Natural killer cell treated with Interleukin-12 subunit alpha and Interleukin-12 subunit beta and Interleukin-15 and Interleukin-18, amount 100 ng/mL, for 72 hours (primary cell): Measurements from ENCODE around the gene MARCHF10. TPM values are rescaled to one million over a fixed set of nuclear protein-coding genes. Genes with fewer than 3 reads are reported as not detected.

Experiments
- ATAC-seq, 2 donors: fragments of 150-1000 bp; cut with Tn5 transposase in 1 of 2; sonication (Bioruptor Pico), chemical (Tn5 transposase) in 1 of 2; 2 replicates each; pipeline ENCODE4 v1.10.0; 2021
- DNase-seq: peaks from one replicate; pipeline ENCODE4 v3.0.0; 2022; ENCODE audit warnings: low spot score
- H3K27ac Mint-ChIP-seq, 2 donors: 1 replicate in 1 of 2; 2 replicates in 1 of 2; pipeline ENCODE4 v1.8.0; 2022; ENCODE audit warnings: mixed read lengths in 2 of 2, mild to moderate bottlenecking in 1 of 2, moderate library complexity in 1 of 2
- H3K27me3 Mint-ChIP-seq, 2 donors: 1 replicate in 1 of 2; 2 replicates in 1 of 2; pipeline ENCODE4 v1.8.0; 2022; ENCODE audit warnings: mixed read lengths in 2 of 2
- H3K36me3 Mint-ChIP-seq: one replicate; pipeline ENCODE4 v1.8.0; 2022; ENCODE audit warnings: mixed read lengths
- H3K4me1 Mint-ChIP-seq, 2 donors: 1 replicate in 1 of 2; 2 replicates in 1 of 2; pipeline ENCODE4 v1.8.0; 2022; ENCODE audit warnings: low read depth in 2 of 2, mixed read lengths in 2 of 2, mild to moderate bottlenecking in 1 of 2
- H3K4me3 Mint-ChIP-seq: one replicate; pipeline ENCODE4 v1.8.0; 2022; ENCODE audit warnings: mixed read lengths
- H3K9me3 Mint-ChIP-seq: 2 replicates; pipeline ENCODE4 v1.8.0; 2022; ENCODE audit warnings: mixed read lengths
- total RNA-seq, 2 donors: library from RNA; stranded (reverse); gene quantifications; one replicate each; pipeline ENCODE4 v1.2.3, GENCODE V29; 2022

The MARCHF10 gene
- total RNA-seq, 2 donors from 2014 or later = not detected

- H3K4me1 Mint-ChIP-seq = peaks cover 0 to 3% of the 10 kb centered on the region in 2 donors
- H3K27ac Mint-ChIP-seq = no peak overlapping the region
- DNase-seq (no peak), ATAC-seq (no peak)
- no peak overlapping the region for H3K4me3 Mint-ChIP-seq
- peaks cover 2 to 18% of the 10 kb centered on the region in 2 donors for H3K27me3 Mint-ChIP-seq
- H3K36me3 Mint-ChIP-seq = no peaks in the 10 kb centered on the region
- H3K9me3 Mint-ChIP-seq = no peaks in the 10 kb centered on the region
These were observed 19.8 kb upstream of the MARCHF10 start for GRCh38 chr17:62827746-62828485.

- H3K27ac Mint-ChIP-seq = no peak overlapping the region
- H3K9me3 Mint-ChIP-seq = no peaks in the 10 kb centered on the region
- H3K36me3 Mint-ChIP-seq = no peaks in the 10 kb centered on the region
- no peak for DNase-seq
- H3K4me1 Mint-ChIP-seq = peaks cover 0 to 9% of the 10 kb centered on the region in 2 donors
- H3K27me3 Mint-ChIP-seq = peaks cover 2 to 18% of the 10 kb centered on the region in 2 donors
- no peak overlapping the region for H3K4me3 Mint-ChIP-seq
- ATAC-seq = no peak
These were observed 18.8 kb upstream of the MARCHF10 start for GRCh38 chr17:62826956-62827355.

GRCh38 chr17:62825182-62825581 is 17.1 kb upstream of the MARCHF10 start:
- Mint-ChIP-seq H3K27ac (no peak overlapping the region), H3K4me1 (peaks cover 0 to 9% of the 10 kb centered on the region in 2 donors), H3K27me3 (peaks cover 2 to 10% of the 10 kb centered on the region in 2 donors), H3K36me3 (no peaks in the 10 kb centered on the region), H3K4me3 (no peak overlapping the region), H3K9me3 (no peaks in the 10 kb centered on the region)
- DNase-seq (no peak), ATAC-seq (no peak)

DNA sequence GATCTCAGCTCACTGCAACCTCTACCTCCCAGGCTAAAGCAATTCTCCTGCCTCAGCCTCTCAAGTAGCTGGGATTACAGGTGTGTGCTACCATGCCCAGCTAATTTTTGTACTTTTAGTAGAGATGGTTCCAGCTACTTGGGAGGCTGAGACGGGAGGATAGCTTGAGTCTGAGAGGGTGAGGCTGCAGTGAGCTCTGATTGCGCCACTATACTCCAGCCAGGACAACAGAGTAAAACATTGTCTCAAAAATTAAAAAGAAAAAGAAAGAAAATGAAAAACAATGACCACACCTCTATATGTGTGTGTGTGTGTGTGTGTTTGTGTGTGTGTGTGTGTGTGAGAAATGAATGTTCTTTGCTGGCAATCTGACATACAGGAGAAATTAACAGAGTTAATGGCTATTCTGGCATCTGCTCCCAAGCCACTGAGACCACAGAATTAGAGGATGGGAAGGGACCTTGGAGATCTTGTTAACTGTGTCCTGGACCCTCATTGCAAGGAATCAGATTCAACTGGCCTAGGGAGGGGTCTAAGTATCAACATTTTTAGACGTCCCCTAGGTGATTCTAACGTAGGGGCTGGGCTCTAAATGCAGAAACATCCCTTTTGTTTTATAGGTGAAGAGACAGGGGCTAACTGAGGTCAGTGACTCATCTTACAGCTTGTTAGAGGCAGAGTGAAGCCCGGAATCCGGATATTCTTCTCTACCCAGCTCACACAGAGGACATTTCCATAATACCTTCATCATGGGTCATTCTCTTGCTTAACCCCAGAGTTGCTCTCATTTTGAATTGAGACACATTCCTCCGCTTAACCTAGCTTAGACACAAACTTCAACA is 16.4 kb upstream of the MARCHF10 start:
- Mint-ChIP-seq H3K4me1 (peaks cover 0 to 9% of the 10 kb centered on the region in 2 donors), H3K9me3 (no peaks in the 10 kb centered on the region), H3K36me3 (no peaks in the 10 kb centered on the region), H3K27me3 (peaks cover 4 to 16% of the 10 kb centered on the region in 2 donors), H3K27ac (no peak overlapping the region), H3K4me3 (no peak overlapping the region)
- DNase-seq (no peak), ATAC-seq (no peak)

DNA sequence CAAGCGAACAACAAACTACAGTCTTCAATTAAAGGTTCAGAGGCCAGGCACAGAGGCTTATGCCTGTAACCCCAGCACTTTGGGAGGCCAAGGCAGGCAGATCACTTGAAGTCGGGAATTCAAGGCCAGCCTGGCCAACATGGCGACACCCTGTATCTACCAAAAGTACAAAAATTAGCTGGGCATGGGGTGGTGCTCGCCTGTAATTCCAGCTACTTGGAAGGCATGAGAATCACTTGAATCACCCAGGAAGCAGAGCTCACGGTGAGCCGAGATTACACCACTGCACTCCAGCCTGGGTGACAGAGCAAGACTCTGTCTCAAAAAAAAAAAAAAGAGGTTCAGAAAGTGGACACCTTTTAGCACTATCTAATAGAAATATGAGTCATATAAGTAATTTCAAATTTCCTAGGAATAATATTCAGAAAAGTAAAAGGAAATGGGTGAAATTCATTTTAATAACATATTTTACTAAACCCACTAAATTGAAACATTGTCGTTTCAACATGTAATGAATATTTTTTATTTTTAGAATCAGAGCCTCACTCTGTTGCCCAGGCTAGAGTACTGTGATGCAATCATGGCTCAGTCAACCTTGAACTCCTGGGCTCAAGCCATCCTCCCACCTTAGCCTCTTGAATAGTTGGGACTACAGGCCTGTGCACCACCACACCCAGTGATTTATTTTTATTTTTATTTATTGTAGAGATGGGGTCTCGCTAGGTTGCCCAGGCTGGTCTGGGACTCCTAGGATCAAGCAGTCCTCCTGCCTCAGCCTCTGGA is 15.2 kb upstream of the MARCHF10 start:
- Mint-ChIP-seq H3K4me1 (peaks cover 0 to 9% of the 10 kb centered on the region in 2 donors), H3K27me3 (peaks cover 7 to 18% of the 10 kb centered on the region in 2 donors), H3K9me3 (no peaks in the 10 kb centered on the region), H3K4me3 (no peak overlapping the region), H3K27ac (peak overlapping the region in 1 of 2 donors; percentile 48), H3K36me3 (no peaks in the 10 kb centered on the region)
- DNase-seq = no peak
- no peak for ATAC-seq

DNA sequence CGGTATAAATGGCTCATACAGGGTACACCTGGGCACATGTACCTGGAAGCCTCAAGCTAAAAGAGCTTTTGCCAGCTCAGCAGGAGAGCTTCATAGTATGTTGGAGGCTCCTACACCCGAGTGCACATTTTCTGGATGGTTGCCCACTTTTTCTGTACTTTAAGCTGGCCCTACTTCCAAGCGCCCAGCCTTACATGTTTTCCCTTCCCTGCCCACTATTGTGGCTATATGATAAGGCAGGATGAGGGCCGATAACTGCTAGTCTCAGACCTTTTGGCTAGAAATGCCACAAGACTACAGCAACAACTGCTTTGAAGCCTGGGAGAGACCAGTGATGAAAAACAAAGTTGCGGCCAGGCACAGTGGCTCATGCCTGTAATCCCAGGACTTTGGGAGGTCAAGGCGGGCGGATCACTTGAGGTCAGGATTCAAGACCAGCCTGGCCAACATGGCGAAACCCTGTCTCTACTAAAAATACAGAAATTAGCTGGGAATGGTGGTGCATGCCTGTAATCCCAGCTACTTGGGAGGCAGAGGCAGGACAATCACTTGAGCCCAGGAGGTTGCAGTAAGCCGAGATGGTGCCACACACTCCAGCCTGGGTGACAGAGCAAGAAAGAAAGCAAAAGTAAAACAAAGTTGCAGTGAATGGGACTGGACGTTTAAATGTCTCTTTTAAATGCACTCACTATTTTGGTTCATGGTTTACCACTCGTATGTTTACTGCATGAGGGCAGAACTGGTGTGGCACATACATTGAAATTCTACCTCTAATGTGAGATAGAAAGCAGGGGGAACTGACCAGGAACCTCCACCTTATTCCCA is 14.2 kb upstream of the MARCHF10 start:
- Mint-ChIP-seq H3K9me3 (no peaks in the 10 kb centered on the region), H3K27ac (peak overlapping the region in 1 of 2 donors; percentile 48), H3K4me3 (no peak overlapping the region), H3K27me3 (peaks cover 5 to 11% of the 10 kb centered on the region in 2 donors), H3K36me3 (no peaks in the 10 kb centered on the region), H3K4me1 (peaks cover 0 to 6% of the 10 kb centered on the region in 2 donors)
- ATAC-seq (peak; percentile 43 to 69), DNase-seq (no peak)

- Mint-ChIP-seq H3K27me3 (peaks cover 5 to 11% of the 10 kb centered on the region in 2 donors), H3K4me1 (peaks cover 0 to 6% of the 10 kb centered on the region in 2 donors), H3K4me3 (no peak overlapping the region), H3K27ac (no peak overlapping the region), H3K9me3 (no peaks in the 10 kb centered on the region), H3K36me3 (no peaks in the 10 kb centered on the region)
- DNase-seq (no peak), ATAC-seq (no peak)
These were observed 13.3 kb upstream of the MARCHF10 start for GRCh38 chr17:62821189-62822079.

GRCh38 chr17:62819511-62820221 is 11.6 kb upstream of the MARCHF10 start:
- H3K27ac Mint-ChIP-seq = no peak overlapping the region
- H3K36me3 Mint-ChIP-seq = no peaks in the 10 kb centered on the region
- ATAC-seq = peak in 1 of 2 donors; percentile 48
- no peak for DNase-seq
- no peak overlapping the region for H3K4me3 Mint-ChIP-seq
- peaks cover 5 to 11% of the 10 kb centered on the region in 2 donors for H3K27me3 Mint-ChIP-seq
- no peaks in the 10 kb centered on the region for H3K9me3 Mint-ChIP-seq
- H3K4me1 Mint-ChIP-seq = peaks cover 0 to 6% of the 10 kb centered on the region in 2 donors

GRCh38 chr17:62818526-62818925 is 10.4 kb upstream of the MARCHF10 start:
- peaks cover 7 to 11% of the 10 kb centered on the region in 2 donors for H3K27me3 Mint-ChIP-seq
- H3K9me3 Mint-ChIP-seq = no peaks in the 10 kb centered on the region
- no peaks in the 10 kb centered on the region for H3K36me3 Mint-ChIP-seq
- DNase-seq = no peak
- ATAC-seq = no peak
- H3K27ac Mint-ChIP-seq = no peak overlapping the region
- no peak overlapping the region for H3K4me3 Mint-ChIP-seq
- H3K4me1 Mint-ChIP-seq = peaks cover 0 to 6% of the 10 kb centered on the region in 2 donors

DNA sequence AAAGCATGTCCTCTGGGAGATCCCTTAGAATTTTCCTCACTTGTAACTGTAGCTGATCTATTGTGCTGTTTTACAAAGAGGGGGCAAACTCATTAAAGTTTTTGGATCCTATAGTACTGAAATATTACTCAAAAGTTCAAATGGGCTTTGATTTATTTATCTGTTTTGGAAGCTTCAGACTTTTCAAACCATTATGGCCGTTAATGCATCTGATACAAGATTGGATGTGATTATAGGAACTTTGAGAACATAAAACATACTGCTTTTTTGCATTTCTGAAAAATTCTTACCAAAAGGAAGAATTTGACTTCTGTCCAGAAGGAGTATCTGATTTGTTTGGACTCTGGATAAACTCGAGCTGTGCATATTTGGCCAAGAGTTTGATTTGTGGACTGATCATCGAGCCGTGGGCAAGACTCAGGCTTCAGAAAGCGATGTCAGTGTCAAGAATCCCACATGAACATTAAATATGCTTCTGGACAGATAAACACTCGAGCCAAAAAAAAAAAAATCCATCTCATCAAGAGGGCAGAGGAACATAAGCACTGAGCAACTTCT is 8.2 kb upstream of the MARCHF10 start:
- Mint-ChIP-seq H3K4me1 (no peaks in the 10 kb centered on the region), H3K4me3 (no peak overlapping the region)

GRCh38 chr17:62809656-62810055 is 1.5 kb upstream of the MARCHF10 start:
- ATAC-seq = no peak
- no peak overlapping the region for H3K27ac Mint-ChIP-seq

More for the DNA sequence above, 8.2 kb upstream of the MARCHF10 start:
- ATAC-seq (no peak), DNase-seq (no peak)
- Mint-ChIP-seq H3K36me3 (no peaks in the 10 kb centered on the region), H3K27ac (no peak overlapping the region), H3K27me3 (peaks cover 7 to 11% of the 10 kb centered on the region in 2 donors), H3K9me3 (no peaks in the 10 kb centered on the region)

More at GRCh38 chr17:62809656-62810055, 1.5 kb upstream of the MARCHF10 start:
- Mint-ChIP-seq H3K36me3 (no peaks in the 10 kb centered on the region), H3K27me3 (peaks cover 26 to 35% of the 10 kb centered on the region in 2 donors), H3K4me3 (no peak overlapping the region), H3K4me1 (no peaks in the 10 kb centered on the region), H3K9me3 (no peaks in the 10 kb centered on the region)
- DNase-seq = no peak
